Neuronal stem cell (in vitro differentiated cells): Measurements from ENCODE around the gene NRG2.

Experiments used
- DNase-seq: peaks from one replicate; pipeline ENCODE4 v3.0.0-alpha.2; 2013; ENCODE audit warnings: low spot score
- H2AFZ ChIP-seq: one replicate; pipeline ENCODE4 v1.6.1; 2013; ENCODE audit warnings: mild to moderate bottlenecking, low read length, inconsistent platforms
- H2AK5ac ChIP-seq: 2 replicates; pipeline ENCODE4 v1.6.1; 2013; ENCODE audit warnings: low read depth, mild to moderate bottlenecking, inconsistent platforms, low read length, moderate library complexity, mixed read lengths
- H2BK120ac ChIP-seq: 2 replicates; pipeline ENCODE4 v1.6.1; 2013; ENCODE audit warnings: low read depth, mild to moderate bottlenecking, inconsistent platforms, low read length, moderate library complexity, mixed read lengths
- H2BK12ac ChIP-seq: one replicate; pipeline ENCODE4 v1.6.1; 2013; ENCODE audit warnings: low read length, inconsistent platforms
- H2BK15ac ChIP-seq: 2 replicates; pipeline ENCODE4 v1.6.1; 2013; ENCODE audit warnings: mild to moderate bottlenecking, low read length, inconsistent platforms, mixed read lengths
- H2BK5ac ChIP-seq: one replicate; pipeline ENCODE4 v1.6.1; 2013; ENCODE audit warnings: inconsistent platforms, mild to moderate bottlenecking, low read length, moderate library complexity
- H3K14ac ChIP-seq: one replicate; pipeline ENCODE4 v1.6.1; 2013; ENCODE audit warnings: low read length, inconsistent platforms
- H3K18ac ChIP-seq: 2 replicates; pipeline ENCODE4 v1.6.1; 2013; ENCODE audit warnings: low read length, inconsistent platforms
- H3K23ac ChIP-seq: 2 replicates; pipeline ENCODE4 v1.6.1; 2013; ENCODE audit warnings: low read depth, mild to moderate bottlenecking, mixed read lengths, low read length, inconsistent platforms; ENCODE audit not compliant: poor library complexity
- H3K27ac ChIP-seq: replicated peaks from 3 replicates; pipeline ENCODE4 v1.5.1; 2013; ENCODE audit warnings: low read length, inconsistent platforms
- H3K27me3 ChIP-seq, 3 experiments: 2 replicates each; pipeline ENCODE4 v1.6.1; 2013; ENCODE audit warnings: low read length in 3 of 3, mild to moderate bottlenecking in 2 of 3, inconsistent platforms in 1 of 3, low read depth in 1 of 3, mixed read lengths in 1 of 3, moderate library complexity in 1 of 3; ENCODE audit not compliant: control insufficient read depth in 3 of 3, insufficient read depth in 3 of 3
- H3K36me3 ChIP-seq, 2 donors: replicated peaks in 1 of 2; 2 replicates each; pipeline ENCODE4 v1.6.1; 2013; ENCODE audit warnings: low read length in 2 of 2; ENCODE audit not compliant: control insufficient read depth in 2 of 2, insufficient read depth in 2 of 2
- H3K4ac ChIP-seq: 2 replicates; pipeline ENCODE4 v1.6.1; 2013; ENCODE audit warnings: inconsistent platforms, mild to moderate bottlenecking, low read length, moderate library complexity
- H3K4me1 ChIP-seq, 2 donors: 1 replicate in 1 of 2; 2 replicates in 1 of 2; pipeline ENCODE4 v1.6.1; 2013; ENCODE audit warnings: low read length in 2 of 2, low read depth in 1 of 2; ENCODE audit not compliant: control insufficient read depth in 2 of 2, insufficient read depth in 1 of 2
- H3K4me2 ChIP-seq: one replicate; pipeline ENCODE4 v1.6.1; 2013; ENCODE audit warnings: mild to moderate bottlenecking, low read length, inconsistent platforms; ENCODE audit not compliant: insufficient read depth, poor library complexity, severe bottlenecking
- H3K4me3 ChIP-seq, 2 donors: 2 replicates each; pipeline ENCODE4 v1.5.1; 2013; ENCODE audit warnings: low read length in 2 of 2, mild to moderate bottlenecking in 2 of 2, inconsistent platforms in 1 of 2, moderate library complexity in 1 of 2
- H3K79me1 ChIP-seq: one replicate; pipeline ENCODE4 v1.6.1; 2013; ENCODE audit warnings: low read depth, mild to moderate bottlenecking, inconsistent platforms, low read length, moderate library complexity
- H3K9ac ChIP-seq: one replicate; pipeline ENCODE4 v1.6.1; 2013; ENCODE audit warnings: mild to moderate bottlenecking, low read depth, low read length, inconsistent platforms; ENCODE audit not compliant: poor library complexity
- H3K9me3 ChIP-seq, 2 donors: replicated peaks in 1 of 2; 2 replicates each; pipeline versions ENCODE3 to v1.6.1; 2013; ENCODE audit warnings: low read length in 2 of 2, mild to moderate bottlenecking in 2 of 2, inconsistent platforms in 1 of 2, low read depth in 1 of 2, mixed read lengths in 1 of 2, moderate library complexity in 1 of 2; ENCODE audit not compliant: control insufficient read depth in 2 of 2, insufficient read depth in 1 of 2
- H4K8ac ChIP-seq: one replicate; pipeline ENCODE4 v1.6.1; 2013; ENCODE audit warnings: low read depth, mild to moderate bottlenecking, inconsistent platforms, low read length, moderate library complexity
- H4K91ac ChIP-seq: one replicate; pipeline ENCODE4 v1.6.1; 2013; ENCODE audit warnings: low read length, low read depth, mild to moderate bottlenecking, inconsistent platforms; ENCODE audit not compliant: poor library complexity
- WGBS, 2 donors: extraction: QIAGEN DNeasy Blood & Tissue Kit; methylation state at CpG; one replicate each; pipeline ENCODE4 v1.1.7; 2013; ENCODE audit warnings: missing lambda C conversion rate in 2 of 2, mixed read lengths in 1 of 2; ENCODE audit not compliant: insufficient read length in 2 of 2, insufficient replicate concordance in 1 of 2; ENCODE audit errors: extremely low coverage in 2 of 2; 5-methylcytosine and 5-hydroxymethylcytosine counted together

NRG2 gene

GRCh38 chr5:139804800-139805397, 238.2 kb downstream of the NRG2 start:
- Histone ChIP-seq H2AK5ac (no peak overlapping the region), H3K18ac (no peak overlapping the region), H2BK5ac (no peak overlapping the region), H3K79me1 (no peaks in the 10 kb centered on the region), H2BK15ac (no peak overlapping the region), H4K8ac (no peak overlapping the region), H3K4ac (no peak overlapping the region), H3K14ac (peak overlapping the region; percentile 49), H3K27ac (no peak overlapping the region), H3K9ac (no peak overlapping the region), H2AFZ (no peak overlapping the region), H3K4me3 (peak overlapping the region in 1 of 2 donors; percentile 31), H3K36me3 (no peaks in the 10 kb centered on the region), H3K4me1 (no peaks in the 10 kb centered on the region), H3K9me3 (no peaks in the 10 kb centered on the region), H3K4me2 (no peak overlapping the region), H2BK12ac (peak overlapping the region; percentile 1), H2BK120ac (no peak overlapping the region), H3K27me3 (peaks cover 0 to 50% (median 2%) of the 10 kb centered on the region in 3 experiments), H3K23ac (no peak overlapping the region), H4K91ac (no peak overlapping the region)
- no CpG with 5 or more reads among the region's 17 CpGs for WGBS, 2 donors
- no peak for DNase-seq

DNA sequence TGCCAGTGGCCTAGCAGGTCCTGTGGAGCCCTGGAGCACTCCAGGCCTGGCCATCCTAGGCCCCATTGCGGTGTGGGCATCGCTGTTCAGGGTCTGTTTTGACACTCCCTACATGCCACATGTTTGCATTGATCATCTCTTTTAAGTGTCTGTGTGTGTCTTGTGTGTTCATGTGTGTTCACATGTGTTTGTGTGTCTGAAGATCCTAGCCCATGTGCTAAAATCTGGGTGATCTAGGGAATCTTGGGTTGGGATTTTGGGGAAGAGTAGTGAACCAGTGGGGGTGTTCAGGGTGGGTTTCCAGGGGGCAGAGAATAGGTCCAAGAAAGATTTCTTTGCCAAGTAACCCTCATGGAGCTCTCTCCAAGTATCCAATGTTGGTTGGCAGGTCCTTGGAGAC, 239.1 kb downstream of the NRG2 start:
- no peak overlapping the region for H4K91ac ChIP-seq
- H4K8ac ChIP-seq: no peak overlapping the region
- H3K9me3 ChIP-seq: no peaks in the 10 kb centered on the region
- no peak overlapping the region for H3K14ac ChIP-seq
- H3K36me3 ChIP-seq: no peaks in the 10 kb centered on the region
- no peaks in the 10 kb centered on the region for H3K4me1 ChIP-seq
- no peak overlapping the region for H3K9ac ChIP-seq
- H3K23ac ChIP-seq: no peak overlapping the region
- H3K4me2 ChIP-seq: no peak overlapping the region
- no CpG with 5 or more reads among the region's 2 CpGs for WGBS, 2 donors
- H2AK5ac ChIP-seq: no peak overlapping the region
- H2AFZ ChIP-seq: no peak overlapping the region
- H3K4me3 ChIP-seq: no peak overlapping the region
- peaks cover 0 to 58% (median 8%) of the 10 kb centered on the region in 3 experiments for H3K27me3 ChIP-seq
- no peak overlapping the region for H2BK12ac ChIP-seq
- no peak for DNase-seq
- no peak overlapping the region for H2BK15ac ChIP-seq
- no peak overlapping the region for H2BK120ac ChIP-seq
- no peak overlapping the region for H2BK5ac ChIP-seq
- H3K18ac ChIP-seq: no peak overlapping the region
- no peak overlapping the region for H3K27ac ChIP-seq
- no peaks in the 10 kb centered on the region for H3K79me1 ChIP-seq
- no peak overlapping the region for H3K4ac ChIP-seq

DNA sequence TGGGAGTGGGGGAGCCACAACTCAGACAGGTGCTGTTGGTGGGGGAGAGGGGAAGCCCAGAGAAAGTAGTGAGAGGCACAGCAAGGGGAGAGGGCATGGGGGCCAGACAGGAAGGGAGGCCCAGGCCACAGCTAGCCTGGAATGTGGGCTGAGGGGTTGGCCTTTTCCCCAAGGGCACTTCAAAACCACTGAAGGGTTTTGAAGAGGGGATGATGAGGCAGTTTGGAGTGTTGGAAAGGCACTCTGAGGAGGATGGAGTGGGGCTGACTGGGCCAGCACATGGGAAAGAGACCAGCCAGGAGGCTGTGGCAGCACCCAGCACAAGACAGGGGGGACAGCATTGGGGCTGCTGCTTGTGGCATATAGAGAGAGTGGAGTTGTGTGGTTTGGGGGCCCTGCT, 243.7 kb downstream of the NRG2 start:
- Histone ChIP-seq H3K4ac (no peak overlapping the region), H2BK5ac (no peak overlapping the region), H4K8ac (no peak overlapping the region), H3K36me3 (no peaks in the 10 kb centered on the region), H2BK120ac (no peak overlapping the region), H3K4me2 (no peak overlapping the region), H3K9ac (no peak overlapping the region), H3K79me1 (no peaks in the 10 kb centered on the region), H3K4me3 (no peak overlapping the region), H3K23ac (peak overlapping the region; percentile 26), H3K14ac (no peak overlapping the region), H2AFZ (no peak overlapping the region), H3K27ac (no peak overlapping the region), H2AK5ac (no peak overlapping the region), H2BK12ac (no peak overlapping the region), H4K91ac (no peak overlapping the region), H3K18ac (no peak overlapping the region), H3K4me1 (peaks cover 0 to 5% of the 10 kb centered on the region in 2 donors), H3K9me3 (no peaks in the 10 kb centered on the region), H2BK15ac (no peak overlapping the region), H3K27me3 (peaks cover 9 to 85% (median 46%) of the 10 kb centered on the region in 3 experiments)
- DNase-seq: no peak

DNA sequence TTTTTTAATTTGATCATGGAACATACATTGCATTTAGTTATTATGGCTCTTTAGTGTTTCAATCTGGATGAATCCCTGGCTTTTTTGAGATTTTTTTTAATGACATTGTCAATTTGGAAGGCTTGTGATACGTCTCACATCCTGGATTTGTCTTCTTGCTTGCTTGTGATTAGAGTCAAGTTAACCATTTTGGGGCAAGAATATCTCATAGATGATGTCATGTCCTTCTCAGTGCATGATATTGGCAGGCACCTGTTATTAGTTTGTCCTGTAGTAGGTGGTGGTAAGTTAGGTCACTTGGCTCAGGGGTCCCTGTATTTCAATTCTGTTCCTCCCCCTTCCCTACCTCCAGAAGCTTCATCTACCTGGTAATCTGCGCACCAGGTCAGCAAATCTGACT, 244.2 kb downstream of the NRG2 start:
- DNase-seq: no peak
- H3K23ac ChIP-seq: no peak overlapping the region
- H3K4me1 ChIP-seq: peaks cover 0 to 5% of the 10 kb centered on the region in 2 donors
- no peak overlapping the region for H3K14ac ChIP-seq
- no peak overlapping the region for H2AFZ ChIP-seq
- H2AK5ac ChIP-seq: no peak overlapping the region
- no peaks in the 10 kb centered on the region for H3K9me3 ChIP-seq
- no peak overlapping the region for H3K9ac ChIP-seq
- no peak overlapping the region for H4K8ac ChIP-seq
- H2BK12ac ChIP-seq: no peak overlapping the region
- no peak overlapping the region for H3K4me3 ChIP-seq
- no peak overlapping the region for H3K27ac ChIP-seq
- no peak overlapping the region for H2BK5ac ChIP-seq
- no peak overlapping the region for H2BK15ac ChIP-seq
- no peaks in the 10 kb centered on the region for H3K36me3 ChIP-seq
- H4K91ac ChIP-seq: no peak overlapping the region
- H3K4me2 ChIP-seq: no peak overlapping the region
- WGBS, 2 donors: no CpG with 5 or more reads among the region's 2 CpGs
- H3K27me3 ChIP-seq: peaks cover 9 to 89% (median 50%) of the 10 kb centered on the region in 3 experiments
- no peaks in the 10 kb centered on the region for H3K79me1 ChIP-seq
- H3K4ac ChIP-seq: no peak overlapping the region
- H3K18ac ChIP-seq: no peak overlapping the region
- H2BK120ac ChIP-seq: no peak overlapping the region
